ENCODE data around the gene NAA10.

GRCh38 chrX:153928846-153929245 lies 6.0 kb downstream of the NAA10 start:
- TF ChIP-seq CTCF (conservative IDR thresholded peaks at IDR 0.05; ENCODE audit: low read length) = no peak
- TF ChIP-seq EZH2phosphoT487 (IDR thresholded peaks at IDR 0.05; ENCODE audit: borderline replicate concordance) = no peak

Measured in Loucy (cell line).